CD4-positive, alpha-beta memory T cell (primary cell): Measurements from ENCODE around the gene GOPC. TPM values are rescaled to one million over a fixed set of nuclear protein-coding genes. Genes with fewer than 3 reads are reported as not detected.
A peak's percentile ranks its signal among the peaks of the same experiment; 100 is the strongest.

Experiments
- CTCF ChIA-PET: fragments of 350-600 bp; sonication (Branson Sonifier 250); formaldehyde crosslinking; loops from one replicate; lab custom pipeline; 2021; ENCODE audit warnings: inconsistent platforms; ENCODE audit not compliant: partially characterized antibody; lab: Charles Lee
- POLR2A ChIA-PET: fragments of 350-600 bp; sonication (Branson Sonifier 250); formaldehyde crosslinking; loops from one replicate; lab custom pipeline; 2021; ENCODE audit not compliant: partially characterized antibody; lab: Charles Lee
- DNase-seq, 5 donors: peaks; one replicate each; pipeline versions ENCODE4 v3.0.0 to v3.0.0-alpha.2; 2020 to 2022; ENCODE audit warnings: mixed read lengths in 1 of 5
- H3K27ac ChIP-seq: one replicate; pipeline ENCODE4 v1.7.0; 2013; ENCODE audit warnings: low read depth, low read length
- H3K27me3 ChIP-seq: 2 replicates; pipeline ENCODE4 v1.7.0; 2013; ENCODE audit warnings: mild to moderate bottlenecking, low read length, moderate library complexity; ENCODE audit not compliant: insufficient read depth
- H3K36me3 ChIP-seq: 2 replicates; pipeline ENCODE4 v1.7.0; 2013; ENCODE audit warnings: mild to moderate bottlenecking, low read length, moderate library complexity; ENCODE audit not compliant: insufficient read depth
- H3K4me1 ChIP-seq: 2 replicates; pipeline ENCODE4 v1.7.0; 2013; ENCODE audit warnings: mild to moderate bottlenecking, low read length, moderate library complexity; ENCODE audit not compliant: insufficient read depth
- H3K4me3 ChIP-seq, 2 donors: one replicate each; pipeline ENCODE4 v1.7.0; 2013; ENCODE audit warnings: low read length in 2 of 2, mild to moderate bottlenecking in 1 of 2
- H3K9me3 ChIP-seq, 2 donors: one replicate each; pipeline ENCODE4 v1.7.0; 2013; ENCODE audit warnings: low read length in 2 of 2, control low read depth in 1 of 2; ENCODE audit not compliant: control insufficient read depth in 1 of 2
- H3K27ac Mint-ChIP-seq, 7 donors: one replicate each; pipeline ENCODE4 v1.8.0; 2020 to 2021; ENCODE audit warnings: mixed read lengths in 7 of 7, mild to moderate bottlenecking in 6 of 7, inconsistent platforms in 3 of 7, moderate library complexity in 3 of 7
- H3K27me3 Mint-ChIP-seq, 2 donors: one replicate each; pipeline ENCODE4 v1.8.0; 2020 to 2021; ENCODE audit warnings: mixed read lengths in 2 of 2
- H3K36me3 Mint-ChIP-seq, 2 donors: one replicate each; pipeline ENCODE4 v1.8.0; 2020 to 2021; ENCODE audit warnings: mixed read lengths in 2 of 2, inconsistent platforms in 1 of 2, mild to moderate bottlenecking in 1 of 2
- H3K4me1 Mint-ChIP-seq, 4 donors: one replicate each; pipeline ENCODE4 v1.8.0; 2020 to 2021; ENCODE audit warnings: mixed read lengths in 4 of 4, mild to moderate bottlenecking in 1 of 4
- H3K4me3 Mint-ChIP-seq, 8 donors: one replicate each; pipeline ENCODE4 v1.8.0; 2020 to 2021; ENCODE audit warnings: mixed read lengths in 8 of 8, mild to moderate bottlenecking in 7 of 8, moderate library complexity in 6 of 8, inconsistent platforms in 3 of 8
- H3K9me3 Mint-ChIP-seq, 8 donors: one replicate each; pipeline ENCODE4 v1.8.0; 2020 to 2021; ENCODE audit warnings: mixed read lengths in 8 of 8, mild to moderate bottlenecking in 5 of 8, inconsistent platforms in 3 of 8, moderate library complexity in 1 of 8
- intact Hi-C: fragments of 100-400 bp; cut with micrococcal nuclease; formaldehyde crosslinking; loops from one replicate; pipeline ENCODE4 v1.15.1; 2023
- polyA plus RNA-seq, 2 donors: library from polyadenylated mRNA; unstranded; fragments of 300-500 nt; fragmentation: Illumina TruSeq; gene quantifications; one replicate each; pipeline ENCODE4 v1.2.3, GENCODE V29; 2021
- total RNA-seq, 2 experiments: library from RNA; stranded (reverse); gene quantifications; one replicate each; pipeline ENCODE4 v1.2.3, GENCODE V29; 2021

The GOPC gene
- total and polyA plus RNA-seq, 4 experiments from 2014 or later = 14.6 to 37.8 (median 26.6) TPM

- POLR2A ChIA-PET = interaction anchor here (1.4 kb wide), 1 partner anchor 18 kb away, joined by 3 read pairs; no protein-coding TSS in a partner anchor
- Histone ChIP-seq H3K27ac (no peak overlapping the region), H3K27me3 (no peaks in the 10 kb centered on the region), H3K36me3 (no peaks in the 10 kb centered on the region), H3K4me1 (no peaks in the 10 kb centered on the region), H3K4me3 (no peak overlapping the region), H3K9me3 (no peaks in the 10 kb centered on the region)
- H3K9me3 Mint-ChIP-seq = no peaks in the 10 kb centered on the region
- H3K4me1 Mint-ChIP-seq = no peaks in the 10 kb centered on the region
- no peak overlapping the region for H3K4me3 Mint-ChIP-seq
- intact Hi-C loops = no loop called here
- CTCF ChIA-PET = interaction anchor here (1.0 to 1.6 kb wide), 5 partner anchors 8 to 73 kb away, joined by 3 to 6 read pairs (median 4); no protein-coding TSS in a partner anchor
- H3K27me3 Mint-ChIP-seq = peaks cover 0 to 5% of the 10 kb centered on the region in 2 donors
- H3K27ac Mint-ChIP-seq = no peak overlapping the region
- no peaks in the 10 kb centered on the region for H3K36me3 Mint-ChIP-seq
- DNase-seq = no peak
Observed at GRCh38 chr6:117531809-117532725, 70.2 kb downstream of the GOPC start.

GRCh38 chr6:117531346-117531745 lies 71.0 kb downstream of the GOPC start:
- Mint-ChIP-seq H3K27me3 (peaks cover 0 to 8% of the 10 kb centered on the region in 2 donors), H3K4me3 (no peak overlapping the region), H3K27ac (no peak overlapping the region), H3K9me3 (no peaks in the 10 kb centered on the region), H3K36me3 (no peaks in the 10 kb centered on the region), H3K4me1 (no peaks in the 10 kb centered on the region)
- no peak for DNase-seq
- Histone ChIP-seq H3K4me1 (no peaks in the 10 kb centered on the region), H3K27ac (no peak overlapping the region), H3K27me3 (no peaks in the 10 kb centered on the region), H3K4me3 (no peak overlapping the region), H3K36me3 (no peaks in the 10 kb centered on the region), H3K9me3 (no peaks in the 10 kb centered on the region)
- intact Hi-C loops = no loop called here
- ChIA-PET CTCF (interaction anchor here (1.0 to 1.6 kb wide), 4 partner anchors 9 to 73 kb away, joined by 3 to 6 read pairs (median 4); no protein-coding TSS in a partner anchor), POLR2A (interaction anchor here (1.4 kb wide), 1 partner anchor 18 kb away, joined by 3 read pairs; no protein-coding TSS in a partner anchor)

- intact Hi-C loops = no loop called here
Observed at GRCh38 chr6:117530467-117531242, 71.7 kb downstream of the GOPC start.

GRCh38 chr6:117525607-117526006 lies 76.7 kb downstream of the GOPC start:
- intact Hi-C loops = no loop called here

More at GRCh38 chr6:117530467-117531242, 71.7 kb downstream of the GOPC start:
- H3K27me3 ChIP-seq = no peaks in the 10 kb centered on the region
- H3K9me3 ChIP-seq = no peaks in the 10 kb centered on the region
- DNase-seq = no peak
- no peaks in the 10 kb centered on the region for H3K4me1 Mint-ChIP-seq
- no peak overlapping the region for H3K4me3 ChIP-seq
- H3K4me3 Mint-ChIP-seq = no peak overlapping the region
- H3K27ac ChIP-seq = no peak overlapping the region
- H3K4me1 ChIP-seq = no peaks in the 10 kb centered on the region
- H3K9me3 Mint-ChIP-seq = no peaks in the 10 kb centered on the region
- peaks cover 0 to 8% of the 10 kb centered on the region in 2 donors for H3K27me3 Mint-ChIP-seq
- peak overlapping the region in 1 of 7 donors; percentile 45 for H3K27ac Mint-ChIP-seq
- ChIA-PET POLR2A (interaction anchor here (1.4 kb wide), 1 partner anchor 19 kb away, joined by 3 read pairs; no protein-coding TSS in a partner anchor), CTCF (interaction anchor here (1.0 kb wide), 1 partner anchor 74 kb away, joined by 6 read pairs; no protein-coding TSS in a partner anchor)
- no peaks in the 10 kb centered on the region for H3K36me3 ChIP-seq
- H3K36me3 Mint-ChIP-seq = no peaks in the 10 kb centered on the region

GRCh38 chr6:117521791-117522502 lies 80.4 kb downstream of the GOPC start:
- CTCF ChIA-PET = no interaction called here
- Histone ChIP-seq H3K27ac (no peak overlapping the region), H3K4me1 (no peaks in the 10 kb centered on the region), H3K4me3 (no peak overlapping the region), H3K27me3 (no peaks in the 10 kb centered on the region), H3K9me3 (no peaks in the 10 kb centered on the region), H3K36me3 (no peaks in the 10 kb centered on the region)
- H3K27ac Mint-ChIP-seq = no peak overlapping the region
- POLR2A ChIA-PET = no interaction called here
- peaks cover 0 to 3% of the 10 kb centered on the region in 2 donors for H3K27me3 Mint-ChIP-seq
- H3K9me3 Mint-ChIP-seq = no peaks in the 10 kb centered on the region
- H3K4me1 Mint-ChIP-seq = no peaks in the 10 kb centered on the region
- no peak for DNase-seq
- no peaks in the 10 kb centered on the region for H3K36me3 Mint-ChIP-seq
- intact Hi-C loops = no loop called here
- no peak overlapping the region for H3K4me3 Mint-ChIP-seq

More at GRCh38 chr6:117525607-117526006, 76.7 kb downstream of the GOPC start:
- Mint-ChIP-seq H3K36me3 (no peaks in the 10 kb centered on the region), H3K9me3 (no peaks in the 10 kb centered on the region), H3K4me1 (no peaks in the 10 kb centered on the region), H3K27ac (no peak overlapping the region), H3K27me3 (peaks cover 0 to 6% of the 10 kb centered on the region in 2 donors), H3K4me3 (no peak overlapping the region)
- Histone ChIP-seq H3K4me1 (no peaks in the 10 kb centered on the region), H3K9me3 (no peaks in the 10 kb centered on the region), H3K4me3 (no peak overlapping the region), H3K36me3 (no peaks in the 10 kb centered on the region), H3K27me3 (no peaks in the 10 kb centered on the region), H3K27ac (no peak overlapping the region)
- ChIA-PET CTCF (no interaction called here), POLR2A (no interaction called here)
- no peak for DNase-seq

GRCh38 chr6:117520603-117521395 lies 81.5 kb downstream of the GOPC start:
- no peak for DNase-seq
- POLR2A ChIA-PET = no interaction called here
- Mint-ChIP-seq H3K27ac (no peak overlapping the region), H3K36me3 (no peaks in the 10 kb centered on the region), H3K4me3 (no peak overlapping the region), H3K27me3 (no peaks in the 10 kb centered on the region), H3K4me1 (peaks cover 0 to 1% (median 0%) of the 10 kb centered on the region in 4 donors), H3K9me3 (no peaks in the 10 kb centered on the region)
- H3K36me3 ChIP-seq = no peaks in the 10 kb centered on the region
- no peak overlapping the region for H3K4me3 ChIP-seq
- intact Hi-C loops = no loop called here
- CTCF ChIA-PET = interaction anchor here (1.3 kb wide), 1 partner anchor 71 kb away, joined by 6 read pairs; no protein-coding TSS in a partner anchor
- no peak overlapping the region for H3K27ac ChIP-seq
- H3K9me3 ChIP-seq = no peaks in the 10 kb centered on the region
- no peaks in the 10 kb centered on the region for H3K4me1 ChIP-seq
- H3K27me3 ChIP-seq = no peaks in the 10 kb centered on the region
